22Rv1 (cell line): ENCODE data around the gene OR10A6.

ENCODE experiments used
- H3K27ac ChIP-seq: fragments of 450-650 bp; 2 replicates; pipeline ENCODE4 v1.5.1; 2017
- ZFX ChIP-seq: fragments of 450-650 bp; IDR thresholded peaks from 2 replicates; pipeline ENCODE4 v1.6.1; 2017; ENCODE audit warnings: antibody characterized with exemption, borderline replicate concordance
- TF ChIP-seq, protein P1 (sequence below): fragments of 450-650 bp; IDR thresholded peaks from 2 replicates; pipeline ENCODE4 v1.5.1; 2017; ENCODE audit warnings: mild to moderate bottlenecking

Gene OR10A6

DNA sequence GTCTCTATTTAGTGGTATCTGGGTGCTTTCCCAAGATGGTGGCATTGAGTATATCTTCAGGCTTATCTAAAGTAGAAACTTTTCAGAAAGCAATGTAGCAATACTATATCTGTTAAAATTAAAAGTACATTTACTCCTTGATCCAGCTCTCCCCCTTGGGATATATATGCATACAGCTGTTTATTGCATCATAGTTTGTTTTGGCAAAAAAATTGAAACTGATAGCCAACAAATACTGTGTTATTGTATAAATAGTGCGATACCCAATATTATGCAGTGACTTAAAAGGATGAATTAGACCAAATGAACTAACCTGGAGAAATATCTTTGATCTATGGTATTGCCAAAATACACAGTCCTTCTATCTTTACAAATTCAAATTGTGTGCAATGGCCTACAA lies 18.9 kb upstream of the OR10A6 start:
- TF ChIP-seq, protein P1, sequence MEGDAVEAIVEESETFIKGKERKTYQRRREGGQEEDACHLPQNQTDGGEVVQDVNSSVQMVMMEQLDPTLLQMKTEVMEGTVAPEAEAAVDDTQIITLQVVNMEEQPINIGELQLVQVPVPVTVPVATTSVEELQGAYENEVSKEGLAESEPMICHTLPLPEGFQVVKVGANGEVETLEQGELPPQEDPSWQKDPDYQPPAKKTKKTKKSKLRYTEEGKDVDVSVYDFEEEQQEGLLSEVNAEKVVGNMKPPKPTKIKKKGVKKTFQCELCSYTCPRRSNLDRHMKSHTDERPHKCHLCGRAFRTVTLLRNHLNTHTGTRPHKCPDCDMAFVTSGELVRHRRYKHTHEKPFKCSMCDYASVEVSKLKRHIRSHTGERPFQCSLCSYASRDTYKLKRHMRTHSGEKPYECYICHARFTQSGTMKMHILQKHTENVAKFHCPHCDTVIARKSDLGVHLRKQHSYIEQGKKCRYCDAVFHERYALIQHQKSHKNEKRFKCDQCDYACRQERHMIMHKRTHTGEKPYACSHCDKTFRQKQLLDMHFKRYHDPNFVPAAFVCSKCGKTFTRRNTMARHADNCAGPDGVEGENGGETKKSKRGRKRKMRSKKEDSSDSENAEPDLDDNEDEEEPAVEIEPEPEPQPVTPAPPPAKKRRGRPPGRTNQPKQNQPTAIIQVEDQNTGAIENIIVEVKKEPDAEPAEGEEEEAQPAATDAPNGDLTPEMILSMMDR = no peak
- TF ChIP-seq ZFX = no peak
- H3K27ac ChIP-seq = no peak overlapping the region

DNA sequence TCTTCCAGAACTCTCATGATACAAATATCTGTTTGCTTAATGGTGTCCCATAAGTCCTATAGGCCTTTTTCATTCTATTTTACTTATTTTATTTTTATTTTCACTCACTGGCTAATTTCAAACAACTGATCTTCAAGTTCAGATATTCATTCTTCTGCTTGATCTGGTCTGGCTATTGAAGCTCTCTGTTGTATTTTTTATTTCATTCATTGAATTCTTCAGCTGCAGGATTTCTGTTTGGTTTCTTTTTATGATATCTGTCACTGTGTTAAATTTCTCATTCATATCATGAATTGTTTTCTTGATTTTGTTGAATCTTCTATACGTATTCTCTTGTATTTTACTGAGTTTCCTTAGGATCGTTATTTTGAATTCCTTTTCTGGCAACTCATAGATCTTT lies 13.1 kb upstream of the OR10A6 start:
- no peak overlapping the region for H3K27ac ChIP-seq
- TF ChIP-seq ZFX = no peak
- TF ChIP-seq, protein P1 = no peak

DNA sequence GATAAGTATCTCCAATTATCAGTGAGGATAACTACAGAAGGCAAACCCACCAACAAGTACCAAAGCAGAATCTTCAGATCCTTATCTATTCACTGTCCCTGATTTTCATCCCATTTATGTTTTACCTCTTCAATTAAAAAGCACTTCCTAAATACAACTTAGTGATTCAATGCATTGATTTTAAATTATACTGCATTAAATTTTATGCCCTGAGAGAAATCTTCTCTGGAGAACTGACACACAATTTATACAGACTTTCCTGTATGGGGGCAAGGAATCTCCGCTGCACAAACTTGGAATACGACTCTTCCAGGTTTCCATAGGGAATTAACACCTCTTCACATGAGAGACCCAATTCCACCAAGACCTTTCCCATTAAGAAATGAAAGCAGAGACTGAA lies 10.5 kb upstream of the OR10A6 start, which contains the start of gene OR10A3:
TSS of gene OR10A3 (minus strand) at position 101 of the 400 bp plus-strand sequence. CDS start 2,188 bp downstream, outside the sequence.
- no peak within 1 kb of the TSS for H3K27ac ChIP-seq
- TF ChIP-seq, protein P1 = no peak
- TF ChIP-seq ZFX = no peak

DNA sequence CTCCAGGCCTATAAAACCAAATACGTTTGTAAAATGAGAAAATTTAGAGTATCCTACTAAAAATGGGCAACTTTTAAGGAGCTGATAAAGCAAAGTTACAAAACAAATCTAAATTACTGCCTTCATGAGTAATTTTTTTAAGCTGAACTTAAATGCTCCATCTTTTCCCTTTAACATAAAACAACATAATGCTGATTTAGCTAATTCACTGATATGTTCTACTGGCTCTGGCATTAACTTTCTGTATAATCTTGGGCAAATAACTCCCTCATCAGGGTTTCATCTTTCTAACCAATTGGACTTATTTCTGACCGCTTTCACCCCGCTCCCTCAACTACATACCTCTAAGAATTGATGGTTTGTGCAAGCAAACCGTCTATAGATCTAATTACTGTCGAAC lies 10.1 kb upstream of the OR10A6 start:
- TF ChIP-seq, protein P1 = no peak
- TF ChIP-seq ZFX = no peak

DNA sequence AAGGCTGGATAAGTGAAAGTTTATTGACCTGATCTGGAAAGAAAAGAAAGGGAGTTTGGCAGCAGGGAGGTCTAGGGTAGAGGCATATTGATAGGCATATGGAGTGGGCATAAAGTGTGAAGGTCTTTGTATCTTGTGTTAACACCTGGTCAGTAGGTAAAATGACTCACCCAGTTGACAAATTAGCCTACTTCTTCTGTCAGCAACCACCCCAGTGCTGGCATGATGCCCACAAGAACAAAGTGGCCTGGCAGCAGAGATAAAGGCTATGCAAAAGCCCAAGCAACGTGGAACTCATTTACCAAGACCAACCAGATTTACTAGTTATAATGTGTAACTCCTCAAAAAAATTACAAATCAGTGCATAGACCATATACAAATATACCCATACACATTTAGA lies 5.5 kb upstream of the OR10A6 start:
- no peak overlapping the region for H3K27ac ChIP-seq
- no peak for TF ChIP-seq ZFX
- TF ChIP-seq, protein P1 = no peak

More for the DNA sequence above, 10.1 kb upstream of the OR10A6 start:
- no peak overlapping the region for H3K27ac ChIP-seq

DNA sequence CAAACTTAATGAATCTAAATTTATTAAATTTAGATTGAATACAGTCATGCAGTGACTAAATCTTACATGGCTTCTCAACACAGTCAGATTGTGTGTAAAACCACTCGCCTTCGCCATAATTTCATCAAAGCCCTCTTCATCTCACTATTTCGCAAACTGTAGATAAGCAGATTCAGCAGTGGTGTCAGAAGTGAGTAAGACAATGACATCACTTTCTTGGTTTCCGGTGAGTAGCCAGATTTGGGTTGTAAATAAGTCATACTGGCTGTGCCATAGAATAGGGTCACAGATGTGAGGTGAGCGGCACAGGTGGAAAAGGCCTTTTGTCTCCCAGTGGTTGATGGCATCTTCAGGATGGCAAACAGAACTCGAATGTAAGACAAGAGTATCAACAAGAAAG lies 3.4 kb downstream of the OR10A6 start:
- H3K27ac ChIP-seq = no peak overlapping the region
- no peak for TF ChIP-seq ZFX
- TF ChIP-seq, protein P1 = no peak

DNA sequence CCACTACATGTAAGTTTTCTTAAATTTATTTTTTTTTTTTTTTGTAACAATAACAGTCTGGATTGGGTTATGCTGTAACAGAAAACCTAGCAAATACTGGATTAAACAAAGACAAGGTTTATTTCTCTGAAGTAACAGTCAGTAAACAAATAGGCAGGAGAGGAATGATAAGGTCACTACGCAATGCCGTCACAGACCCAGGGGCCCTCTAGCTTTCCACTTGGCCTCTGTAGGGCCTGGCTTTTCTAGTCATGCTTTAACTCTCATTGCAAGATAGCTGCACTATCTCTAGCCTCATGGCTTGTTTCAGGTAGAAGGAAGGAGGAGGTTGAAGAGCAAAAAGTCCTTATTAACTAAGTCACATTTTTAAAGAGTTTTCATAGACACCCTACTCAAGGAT lies 6.5 kb downstream of the OR10A6 start:
- H3K27ac ChIP-seq = no peak overlapping the region
- TF ChIP-seq, protein P1 = no peak
- TF ChIP-seq ZFX = no peak
